Lower leg skin (tissue), 4 donors: Measurements from ENCODE around the gene STRA6. TPM values are rescaled to one million over a fixed set of nuclear protein-coding genes. Genes with fewer than 3 reads are reported as not detected.

ENCODE experiments used
- DNase-seq, 2 donors: peaks; one replicate each; pipeline ENCODE4 v3.0.0-alpha.2; 2019; ENCODE audit warnings: low spot score in 2 of 2
- H3K4me3 ChIP-seq: fragments of 200-600 bp; sonication (generic); 2 replicates; pipeline ENCODE4 v1.5.1; 2017; ENCODE audit warnings: mild to moderate bottlenecking, low read depth; ENCODE audit not compliant: poor library complexity, severe bottlenecking
- POLR2A ChIP-seq, 2 donors: fragments of 450-650 bp; IDR thresholded peaks; one replicate each; pipeline ENCODE4 v1.6.1; 2016 to 2017; ENCODE audit warnings: antibody characterized with exemption in 2 of 2, mild to moderate bottlenecking in 1 of 2, moderate library complexity in 1 of 2
- WGBS, 2 donors: methylation state at CpG; one replicate each; pipeline ENCODE4 v1.1.5; 2018; 5-methylcytosine and 5-hydroxymethylcytosine counted together
- intact Hi-C: fragments of 100-400 bp; cut with DNase I; formaldehyde crosslinking; loops from one replicate; pipeline ENCODE4 v1.15.0; 2023; ENCODE audit warnings: low total_unique reads
- total RNA-seq, 4 donors: library from RNA; depleted of rRNA; stranded (reverse); fragments of >200 nt; gene quantifications; one replicate each; pipeline ENCODE4 v1.1.0, GENCODE V29; 2016
- TF ChIP-seq, protein P1 (sequence below), 3 donors: fragments of 450-650 bp; IDR thresholded peaks; one replicate each; pipeline ENCODE4 v1.5.1; 2016; ENCODE audit warnings: antibody characterized with exemption in 3 of 3, mild to moderate bottlenecking in 3 of 3, moderate library complexity in 2 of 3

Gene STRA6
- total RNA-seq, 4 donors from 2014 or later = 0.52 TPM; not detected in 3

DNA sequence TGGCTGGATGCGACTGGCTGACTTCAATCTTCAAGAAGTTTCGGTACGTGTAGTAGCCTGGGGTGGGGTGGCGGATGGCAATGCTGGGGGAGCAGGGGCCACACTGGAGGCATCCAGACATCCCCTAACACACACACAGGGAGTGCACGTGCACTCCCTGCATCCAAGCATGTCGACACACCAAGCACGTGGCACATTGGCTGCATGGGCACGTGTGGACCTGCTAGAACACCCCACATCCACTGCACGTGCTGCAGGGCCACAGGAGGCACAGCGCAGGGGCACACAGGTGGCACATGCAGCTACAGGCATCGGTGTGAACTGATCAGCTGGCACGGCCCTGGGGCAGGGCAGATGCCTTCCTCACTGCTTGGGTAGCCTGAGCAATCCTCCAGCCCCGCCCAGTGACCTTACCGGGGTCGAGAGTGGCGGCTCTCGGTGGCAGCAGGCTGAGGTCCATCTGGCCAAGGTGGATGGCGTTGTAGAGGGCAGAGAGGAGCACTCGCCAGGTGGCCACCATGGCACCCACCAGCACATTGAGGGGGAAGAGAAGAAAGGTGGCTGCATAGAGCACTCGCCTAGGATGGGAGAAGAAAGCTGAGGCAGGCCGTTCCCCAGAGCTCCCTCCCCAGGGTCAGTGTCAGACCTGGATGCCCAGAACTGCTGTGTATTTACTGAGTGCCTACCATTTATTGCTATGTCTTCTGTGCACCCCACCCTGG lies 21.5 kb downstream of the STRA6 start:
- 61 to 64% methylated on average over 19 to 21 of the region's 21 CpGs for WGBS, 2 donors

DNA sequence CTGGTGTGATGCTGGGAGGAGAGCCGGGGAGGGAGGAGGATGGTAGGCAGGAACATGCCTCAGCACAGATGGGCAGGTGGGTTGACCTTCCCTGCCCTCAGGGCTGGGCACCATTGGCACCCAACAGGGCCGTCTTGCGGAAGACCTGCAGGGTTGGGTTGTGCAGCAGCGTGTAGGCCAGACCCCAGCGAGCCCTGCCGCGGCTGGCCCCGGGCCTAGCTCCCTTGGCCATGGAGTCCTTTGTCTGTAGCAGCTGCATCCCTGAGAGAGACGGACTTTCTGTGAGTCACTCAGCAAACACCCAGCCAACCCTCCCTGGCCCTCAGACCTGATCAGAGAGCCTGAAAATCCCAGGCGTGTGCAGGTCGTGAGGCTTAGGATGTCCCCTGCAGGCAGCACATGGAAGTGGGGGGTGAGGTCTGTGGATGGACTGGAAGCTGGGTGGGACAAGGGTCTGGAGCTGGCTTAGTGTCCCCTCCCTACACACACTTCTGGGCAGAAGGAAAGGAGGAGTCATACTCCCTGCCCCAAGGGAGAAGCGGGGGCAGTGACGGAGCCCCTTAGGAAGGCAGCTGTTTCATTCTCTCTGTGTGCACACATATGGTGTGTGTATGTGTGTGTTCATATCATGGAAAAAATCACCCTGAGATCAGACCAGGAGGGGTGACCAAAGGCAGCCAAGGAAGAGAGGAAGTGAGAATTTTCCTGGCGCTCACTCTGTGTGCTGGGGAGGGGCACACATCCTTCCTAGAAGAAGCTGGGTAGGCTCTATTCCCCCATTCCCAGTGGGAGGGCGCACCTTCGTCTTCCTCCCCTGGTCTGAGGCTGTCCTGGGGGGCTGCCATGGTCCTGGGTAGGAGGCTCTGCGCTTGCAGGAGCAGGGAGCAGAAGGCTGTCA lies 22.4 kb downstream of the STRA6 start:
- no peak overlapping the region for H3K4me3 ChIP-seq
- WGBS, 2 donors = 43 to 49% methylated on average over 14 to 17 of the region's 17 CpGs
- no peak for DNase-seq
- no peak for TF ChIP-seq POLR2A (IDR thresholded peaks at IDR 0.05)
- TF ChIP-seq, protein P1, sequence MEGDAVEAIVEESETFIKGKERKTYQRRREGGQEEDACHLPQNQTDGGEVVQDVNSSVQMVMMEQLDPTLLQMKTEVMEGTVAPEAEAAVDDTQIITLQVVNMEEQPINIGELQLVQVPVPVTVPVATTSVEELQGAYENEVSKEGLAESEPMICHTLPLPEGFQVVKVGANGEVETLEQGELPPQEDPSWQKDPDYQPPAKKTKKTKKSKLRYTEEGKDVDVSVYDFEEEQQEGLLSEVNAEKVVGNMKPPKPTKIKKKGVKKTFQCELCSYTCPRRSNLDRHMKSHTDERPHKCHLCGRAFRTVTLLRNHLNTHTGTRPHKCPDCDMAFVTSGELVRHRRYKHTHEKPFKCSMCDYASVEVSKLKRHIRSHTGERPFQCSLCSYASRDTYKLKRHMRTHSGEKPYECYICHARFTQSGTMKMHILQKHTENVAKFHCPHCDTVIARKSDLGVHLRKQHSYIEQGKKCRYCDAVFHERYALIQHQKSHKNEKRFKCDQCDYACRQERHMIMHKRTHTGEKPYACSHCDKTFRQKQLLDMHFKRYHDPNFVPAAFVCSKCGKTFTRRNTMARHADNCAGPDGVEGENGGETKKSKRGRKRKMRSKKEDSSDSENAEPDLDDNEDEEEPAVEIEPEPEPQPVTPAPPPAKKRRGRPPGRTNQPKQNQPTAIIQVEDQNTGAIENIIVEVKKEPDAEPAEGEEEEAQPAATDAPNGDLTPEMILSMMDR (IDR thresholded peaks at IDR 0.05) = no peak
- intact Hi-C loops = no loop called here

More for the DNA sequence above, 21.5 kb downstream of the STRA6 start:
- H3K4me3 ChIP-seq = no peak overlapping the region
- DNase-seq = no peak
- TF ChIP-seq, protein P1 (IDR thresholded peaks at IDR 0.05) = no peak
- TF ChIP-seq POLR2A (IDR thresholded peaks at IDR 0.05) = no peak
- intact Hi-C loops = no loop called here

DNA sequence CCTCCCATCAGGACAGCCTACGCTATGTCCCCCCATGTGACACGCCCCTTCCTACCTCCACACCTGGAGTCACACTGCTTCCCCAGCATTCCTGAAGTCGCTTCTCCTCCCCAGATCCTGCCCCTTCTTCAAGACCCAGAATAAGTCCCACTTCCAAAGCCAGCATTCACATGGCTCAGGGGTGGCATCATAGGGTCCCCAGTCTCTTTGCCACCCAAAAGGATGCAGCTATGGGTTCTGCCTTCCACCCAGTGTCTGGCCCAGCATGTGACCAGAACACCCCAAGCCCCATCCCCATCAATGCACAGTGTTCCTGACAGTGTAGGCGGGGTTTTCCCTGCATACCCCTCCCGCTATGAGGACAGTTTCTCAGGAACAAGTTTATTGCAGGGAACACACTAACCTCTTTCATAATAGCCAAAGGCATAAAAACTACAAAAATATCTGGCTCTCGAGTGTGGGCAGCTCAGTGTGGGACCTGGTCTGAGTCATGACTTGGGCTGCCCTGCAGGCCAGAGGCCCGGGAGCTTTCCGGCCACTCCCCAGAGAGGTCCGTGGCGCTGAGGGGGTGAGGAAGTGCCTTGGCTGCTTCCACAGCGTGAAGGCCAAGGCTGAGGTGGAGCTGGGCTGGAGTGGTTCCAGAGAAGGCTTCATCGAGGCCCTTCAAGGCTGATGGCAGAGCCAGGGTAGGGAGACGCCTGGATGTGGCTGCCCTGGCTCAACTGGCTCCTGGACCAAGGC lies 23.3 kb downstream of the STRA6 start:
- peak; percentile 58 to 93 for DNase-seq
- TF ChIP-seq, protein P1 (IDR thresholded peaks at IDR 0.05) = no peak
- TF ChIP-seq POLR2A (IDR thresholded peaks at IDR 0.05) = no peak
- 29% methylated on average over 13 of the region's 13 CpGs for WGBS, 2 donors
- intact Hi-C loops = no loop called here
- no peak overlapping the region for H3K4me3 ChIP-seq

DNA sequence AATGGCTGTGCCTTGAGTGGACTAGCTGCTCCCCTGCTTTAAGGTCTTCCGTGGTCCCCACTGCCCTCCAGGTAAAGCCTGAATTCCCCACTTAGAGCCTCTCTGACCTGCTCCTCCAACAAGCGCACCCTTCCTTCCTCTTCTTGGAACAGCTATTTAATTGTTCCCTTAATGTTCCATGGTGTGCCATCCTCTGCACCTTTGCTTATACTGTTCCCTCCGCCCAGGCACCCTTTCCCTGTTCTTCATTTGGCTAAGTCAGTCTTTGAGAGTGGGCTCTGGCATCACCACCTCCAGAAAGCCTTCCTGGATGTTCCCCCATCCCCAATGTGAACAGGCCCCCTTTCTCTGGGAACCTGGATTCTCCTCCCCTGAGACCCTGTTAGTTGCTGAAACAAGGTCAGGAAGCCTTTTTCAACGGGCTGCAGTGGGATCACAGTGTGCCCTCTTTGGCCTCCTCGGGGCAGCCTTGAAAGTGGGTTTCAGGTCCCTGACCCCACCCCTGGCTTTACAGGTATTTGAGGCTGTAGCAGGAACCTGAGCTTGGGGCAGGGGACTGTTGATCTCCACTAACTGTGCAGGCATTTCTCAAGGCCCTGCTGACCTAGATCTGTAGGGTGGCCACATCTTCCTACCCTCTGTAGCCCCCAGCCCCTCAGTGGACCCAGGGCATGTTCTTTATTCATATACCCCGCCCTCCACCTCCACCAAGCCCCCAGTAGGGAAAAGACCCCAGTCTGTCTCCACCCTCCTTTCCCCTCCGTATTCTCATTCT lies 24.1 kb downstream of the STRA6 start:
- no peak overlapping the region for H3K4me3 ChIP-seq
- TF ChIP-seq, protein P1 (IDR thresholded peaks at IDR 0.05) = no peak
- no peak for TF ChIP-seq POLR2A (IDR thresholded peaks at IDR 0.05)
- intact Hi-C loops = no loop called here
- 78 to 83% methylated on average over 7 of the region's 7 CpGs for WGBS, 2 donors
- no peak for DNase-seq
